Nephron progenitor cell (in vitro differentiated cells): ENCODE results near the gene WNT4.

Experiments
- DNase-seq: peaks from one replicate; pipeline ENCODE4 v3.0.0; 2021
- H3K27ac Mint-ChIP-seq: 2 replicates; pipeline ENCODE4 v1.8.0; 2021; ENCODE audit warnings: mild to moderate bottlenecking, moderate library complexity, mixed read lengths
- H3K27me3 Mint-ChIP-seq: 2 replicates; pipeline ENCODE4 v1.8.0; 2021; ENCODE audit warnings: mild to moderate bottlenecking, low read depth, mixed read lengths; ENCODE audit not compliant: poor library complexity
- H3K36me3 Mint-ChIP-seq: 2 replicates; pipeline ENCODE4 v1.8.0; 2021; ENCODE audit warnings: low read depth, mixed read lengths
- H3K4me1 Mint-ChIP-seq: 2 replicates; pipeline ENCODE4 v1.8.0; 2021; ENCODE audit warnings: mixed read lengths
- H3K4me3 Mint-ChIP-seq: 2 replicates; pipeline ENCODE4 v1.8.0; 2021; ENCODE audit warnings: mild to moderate bottlenecking, moderate library complexity, mixed read lengths
- H3K9me3 Mint-ChIP-seq: 2 replicates; pipeline ENCODE4 v1.8.0; 2021; ENCODE audit warnings: mild to moderate bottlenecking, moderate library complexity, mixed read lengths
- CTCF ChIP-seq: fragments of 200-600 bp; sonication (generic); IDR thresholded peaks from 2 replicates; pipeline ENCODE4 v1.5.0; 2021; ENCODE audit warnings: antibody characterized with exemption

WNT4 gene

DNA sequence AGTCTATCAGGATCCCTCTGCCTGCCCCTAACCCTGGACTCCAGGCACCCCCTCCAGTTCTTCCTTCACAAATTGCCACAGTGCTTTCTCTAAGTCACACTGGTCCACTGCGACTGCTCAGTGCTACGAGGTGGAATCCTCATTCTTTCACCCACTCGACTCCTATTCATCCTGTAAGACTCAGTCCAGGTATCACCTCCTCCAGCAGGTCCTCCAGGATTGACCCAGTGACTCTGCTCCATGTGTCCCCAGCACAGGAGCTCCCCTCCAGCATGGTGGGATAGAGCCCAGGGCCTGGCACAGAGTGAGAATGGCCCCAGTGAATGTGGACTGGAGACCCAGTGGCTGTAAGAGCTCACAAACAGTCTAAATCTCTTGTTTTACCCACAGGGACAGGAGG lies 45.5 kb upstream of the WNT4 start:
- no peak for DNase-seq
- H3K27ac Mint-ChIP-seq, result no peak overlapping the region
- no peaks in the 10 kb centered on the region for H3K36me3 Mint-ChIP-seq
- no peaks in the 10 kb centered on the region for H3K9me3 Mint-ChIP-seq
- no peak overlapping the region for H3K4me3 Mint-ChIP-seq
- peaks cover 26% of the 10 kb centered on the region for H3K27me3 Mint-ChIP-seq
- no peak for TF ChIP-seq CTCF
- peaks cover 24% of the 10 kb centered on the region for H3K4me1 Mint-ChIP-seq

DNA sequence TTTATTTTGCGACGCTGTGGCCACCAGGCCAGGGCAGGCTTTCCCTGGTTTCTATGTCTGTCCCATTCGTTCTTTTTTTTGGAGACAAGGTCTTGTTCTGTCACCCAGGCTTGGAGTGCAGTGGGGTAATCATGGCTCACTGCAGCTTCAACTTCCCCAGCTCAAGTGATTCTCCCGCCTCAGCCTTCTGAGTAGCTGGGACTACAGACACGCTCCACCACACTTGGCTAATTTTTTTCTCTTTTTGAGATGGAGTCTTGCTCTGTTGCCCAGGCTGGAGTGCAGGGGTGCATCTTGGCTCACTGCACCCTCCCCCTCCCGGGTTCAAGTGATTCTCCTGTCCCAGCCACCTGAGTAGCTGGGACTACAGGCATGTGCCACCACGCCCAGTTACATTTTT lies 43.4 kb upstream of the WNT4 start:
- Mint-ChIP-seq H3K36me3 (no peaks in the 10 kb centered on the region), H3K27me3 (peaks cover 27% of the 10 kb centered on the region), H3K4me3 (no peak overlapping the region), H3K27ac (no peak overlapping the region), H3K9me3 (no peaks in the 10 kb centered on the region), H3K4me1 (peaks cover 24% of the 10 kb centered on the region)
- no peak for DNase-seq
- TF ChIP-seq CTCF, result no peak

GRCh38 chr1:22184892-22185612 lies 42.2 kb upstream of the WNT4 start:
- DNase-seq, result peak; percentile 50
- Mint-ChIP-seq H3K4me3 (no peak overlapping the region), H3K9me3 (no peaks in the 10 kb centered on the region), H3K27ac (no peak overlapping the region), H3K36me3 (no peaks in the 10 kb centered on the region), H3K27me3 (peaks cover 31% of the 10 kb centered on the region), H3K4me1 (peaks cover 24% of the 10 kb centered on the region)
- no peak for TF ChIP-seq CTCF

DNA sequence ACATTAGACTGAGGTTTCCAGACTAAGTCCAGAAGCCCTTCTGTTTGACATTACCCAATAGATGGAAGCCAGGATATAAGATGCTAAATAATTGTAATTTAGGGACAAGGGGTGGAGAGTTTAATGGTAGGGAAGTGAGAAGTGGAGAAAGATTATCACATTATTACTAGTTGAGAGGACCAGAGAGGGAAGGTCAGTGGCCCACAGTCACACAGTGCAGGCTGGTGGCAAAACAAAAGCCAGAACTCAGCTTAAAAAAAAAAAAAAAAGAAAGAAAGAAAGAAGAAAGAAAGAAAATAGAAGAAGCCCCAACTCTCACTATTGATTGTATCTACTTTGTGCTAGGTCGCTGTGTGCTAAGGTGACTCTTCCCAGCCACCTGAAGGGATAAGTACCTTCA lies 41.6 kb upstream of the WNT4 start:
- no peak overlapping the region for H3K27ac Mint-ChIP-seq
- TF ChIP-seq CTCF, result no peak
- peaks cover 24% of the 10 kb centered on the region for H3K4me1 Mint-ChIP-seq
- H3K36me3 Mint-ChIP-seq, result no peaks in the 10 kb centered on the region
- no peak for DNase-seq
- peaks cover 34% of the 10 kb centered on the region for H3K27me3 Mint-ChIP-seq
- peaks cover 4% of the 10 kb centered on the region for H3K9me3 Mint-ChIP-seq
- no peak overlapping the region for H3K4me3 Mint-ChIP-seq

GRCh38 chr1:22182715-22183114 lies 39.8 kb upstream of the WNT4 start:
- H3K36me3 Mint-ChIP-seq, result no peaks in the 10 kb centered on the region
- peaks cover 24% of the 10 kb centered on the region for H3K4me1 Mint-ChIP-seq
- H3K27ac Mint-ChIP-seq, result no peak overlapping the region
- no peak overlapping the region for H3K4me3 Mint-ChIP-seq
- DNase-seq, result no peak
- TF ChIP-seq CTCF, result no peak
- H3K27me3 Mint-ChIP-seq, result peaks cover 29% of the 10 kb centered on the region
- peaks cover 5% of the 10 kb centered on the region for H3K9me3 Mint-ChIP-seq

- TF ChIP-seq CTCF, result no peak
Observed at GRCh38 chr1:22179197-22179803, 36.4 kb upstream of the WNT4 start.

More at GRCh38 chr1:22179197-22179803, 36.4 kb upstream of the WNT4 start:
- H3K27me3 Mint-ChIP-seq, result peaks cover 38% of the 10 kb centered on the region
- H3K4me1 Mint-ChIP-seq, result peaks cover 2% of the 10 kb centered on the region
- H3K4me3 Mint-ChIP-seq, result no peak overlapping the region
- H3K27ac Mint-ChIP-seq, result no peak overlapping the region
- peaks cover 5% of the 10 kb centered on the region for H3K9me3 Mint-ChIP-seq
- DNase-seq, result no peak
- H3K36me3 Mint-ChIP-seq, result no peaks in the 10 kb centered on the region
